ENCODE data around the gene SEMA4B.

GRCh38 chr15:90268415-90268814 is 67.3 kb downstream of the SEMA4B start:
- TF ChIP-seq POLR2AphosphoS5 (IDR thresholded peaks at IDR 0.05; ENCODE audit: low read depth) = no peak
- no peak for TF ChIP-seq CTCF (IDR thresholded peaks at IDR 0.05; ENCODE audit: insufficient read depth, low read length)
- TF ChIP-seq GABPA (IDR thresholded peaks at IDR 0.05; ENCODE audit: low read depth) = no peak
- no peak for TF ChIP-seq REST (IDR thresholded peaks at IDR 0.05; ENCODE audit: insufficient replicate concordance, low read depth)

All from HL-60 (cell line).